SH-SY5Y (cell line): Measurements from ENCODE around the gene UBE3D.

Experiments used
- GATA2 ChIP-seq: IDR thresholded peaks from 2 replicates; pipeline ENCODE4 v1.6.1; 2011; ENCODE audit warnings: mild to moderate bottlenecking, low read depth, low read length
- GATA3 ChIP-seq: IDR thresholded peaks from 2 replicates; pipeline ENCODE4 v1.6.1; 2011; ENCODE audit warnings: low read depth, mild to moderate bottlenecking, low read length, moderate library complexity

GRCh38 chr6:82863781-82864180 lies 201.9 kb downstream of the UBE3D start:
- no peak for TF ChIP-seq GATA2
- TF ChIP-seq GATA3 = no peak
